ENCODE results near the gene OXNAD1.
A peak's percentile ranks its signal among the peaks of the same experiment; 100 is the strongest.

The OXNAD1 gene

GRCh38 chr3:16284633-16285032 is 19.6 kb downstream of the OXNAD1 start:
- no peak for DNase-seq

GRCh38 chr3:16286161-16286560 is 21.1 kb downstream of the OXNAD1 start:
- DNase-seq = no peak

- no peak for DNase-seq
Observed at GRCh38 chr3:16286751-16287543, 21.9 kb downstream of the OXNAD1 start.

- no peak for DNase-seq
Observed at GRCh38 chr3:16288664-16289063, 23.7 kb downstream of the OXNAD1 start.

GRCh38 chr3:16289144-16289889 is 24.3 kb downstream of the OXNAD1 start:
- no peak for DNase-seq

- no peak for DNase-seq
Observed at GRCh38 chr3:16290007-16290826, 25.2 kb downstream of the OXNAD1 start.

- no peak for DNase-seq
Observed at GRCh38 chr3:16290827-16291196, 25.8 kb downstream of the OXNAD1 start.

- DNase-seq = no peak
Observed at GRCh38 chr3:16294844-16295243, 29.8 kb downstream of the OXNAD1 start.

GRCh38 chr3:16295298-16295890 is 30.4 kb downstream of the OXNAD1 start:
- no peak for DNase-seq

- DNase-seq = no peak
Observed at GRCh38 chr3:16297997-16298885, 33.2 kb downstream of the OXNAD1 start.

GRCh38 chr3:16298891-16299290 is 33.9 kb downstream of the OXNAD1 start:
- no peak for DNase-seq

- DNase-seq = no peak
Observed at GRCh38 chr3:16299746-16300145, 34.7 kb downstream of the OXNAD1 start.

GRCh38 chr3:16300307-16300706 is 35.3 kb downstream of the OXNAD1 start:
- no peak for DNase-seq

- DNase-seq = no peak
Observed at GRCh38 chr3:16300881-16301359, 35.9 kb downstream of the OXNAD1 start.

GRCh38 chr3:16301507-16301906 is 36.5 kb downstream of the OXNAD1 start:
- peak in 1 of 2 experiments; percentile 5 for DNase-seq

GRCh38 chr3:16302082-16302631 is 37.1 kb downstream of the OXNAD1 start:
- no peak for DNase-seq

- no peak for DNase-seq
Observed at GRCh38 chr3:16303037-16303575, 38.1 kb downstream of the OXNAD1 start.

GRCh38 chr3:16304061-16305010 is 39.3 kb downstream of the OXNAD1 start:
- DNase-seq = no peak

- no peak for DNase-seq
Observed at GRCh38 chr3:16305111-16305541, 40.1 kb downstream of the OXNAD1 start.

Data from NCI-H187 (cell line).